GM21619 (cell line): ENCODE data around the gene GTF2A1L.

Experiments
- ATAC-seq: cut with Tn5 transposase; IDR thresholded peaks from one replicate; pipeline ENCODE4 v1.9.1; 2021; ENCODE audit not compliant: unreplicated experiment

GTF2A1L gene

GRCh38 chr2:48728840-48729239, 111.2 kb downstream of the GTF2A1L start:
- no peak for ATAC-seq
